ENCODE results near the gene SEC14L6.

SEC14L6 gene

DNA sequence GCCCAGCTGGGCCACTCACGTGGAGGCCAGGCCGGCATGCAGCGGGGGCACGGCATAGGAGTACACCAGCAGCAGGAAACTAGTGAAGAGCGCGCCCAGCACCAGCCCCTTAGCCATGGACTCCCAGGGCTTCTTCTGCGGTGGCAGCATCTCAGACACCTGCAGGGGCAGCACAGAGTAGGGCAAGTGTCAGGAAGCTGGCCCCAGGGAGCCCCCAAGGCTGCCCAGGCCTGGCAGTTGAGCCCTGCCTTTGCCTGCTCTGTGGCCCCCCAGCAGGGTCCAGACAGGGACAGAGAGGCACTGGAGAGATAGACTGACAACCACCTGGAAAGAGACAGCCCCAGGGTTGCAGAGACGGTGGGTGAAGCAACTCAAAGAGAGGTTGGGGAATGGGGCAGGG lies 10.7 kb upstream of the SEC14L6 start:
- DNase-seq (ENCODE audit: low read depth in 1 of 2, low spot score in 1 of 2) = no peak
- TF ChIP-seq, protein P1, sequence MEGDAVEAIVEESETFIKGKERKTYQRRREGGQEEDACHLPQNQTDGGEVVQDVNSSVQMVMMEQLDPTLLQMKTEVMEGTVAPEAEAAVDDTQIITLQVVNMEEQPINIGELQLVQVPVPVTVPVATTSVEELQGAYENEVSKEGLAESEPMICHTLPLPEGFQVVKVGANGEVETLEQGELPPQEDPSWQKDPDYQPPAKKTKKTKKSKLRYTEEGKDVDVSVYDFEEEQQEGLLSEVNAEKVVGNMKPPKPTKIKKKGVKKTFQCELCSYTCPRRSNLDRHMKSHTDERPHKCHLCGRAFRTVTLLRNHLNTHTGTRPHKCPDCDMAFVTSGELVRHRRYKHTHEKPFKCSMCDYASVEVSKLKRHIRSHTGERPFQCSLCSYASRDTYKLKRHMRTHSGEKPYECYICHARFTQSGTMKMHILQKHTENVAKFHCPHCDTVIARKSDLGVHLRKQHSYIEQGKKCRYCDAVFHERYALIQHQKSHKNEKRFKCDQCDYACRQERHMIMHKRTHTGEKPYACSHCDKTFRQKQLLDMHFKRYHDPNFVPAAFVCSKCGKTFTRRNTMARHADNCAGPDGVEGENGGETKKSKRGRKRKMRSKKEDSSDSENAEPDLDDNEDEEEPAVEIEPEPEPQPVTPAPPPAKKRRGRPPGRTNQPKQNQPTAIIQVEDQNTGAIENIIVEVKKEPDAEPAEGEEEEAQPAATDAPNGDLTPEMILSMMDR (IDR thresholded peaks at IDR 0.05; ENCODE audit: insufficient read depth, low read length) = no peak
- TF ChIP-seq POLR2AphosphoS5 (IDR thresholded peaks at IDR 0.05; ENCODE audit: low read depth) (no peak), GABPA (IDR thresholded peaks at IDR 0.05; ENCODE audit: low read depth) (no peak), SPI1 (IDR thresholded peaks at IDR 0.05; ENCODE audit: borderline replicate concordance, low read depth) (no peak)
- TF ChIP-seq, protein P2, sequence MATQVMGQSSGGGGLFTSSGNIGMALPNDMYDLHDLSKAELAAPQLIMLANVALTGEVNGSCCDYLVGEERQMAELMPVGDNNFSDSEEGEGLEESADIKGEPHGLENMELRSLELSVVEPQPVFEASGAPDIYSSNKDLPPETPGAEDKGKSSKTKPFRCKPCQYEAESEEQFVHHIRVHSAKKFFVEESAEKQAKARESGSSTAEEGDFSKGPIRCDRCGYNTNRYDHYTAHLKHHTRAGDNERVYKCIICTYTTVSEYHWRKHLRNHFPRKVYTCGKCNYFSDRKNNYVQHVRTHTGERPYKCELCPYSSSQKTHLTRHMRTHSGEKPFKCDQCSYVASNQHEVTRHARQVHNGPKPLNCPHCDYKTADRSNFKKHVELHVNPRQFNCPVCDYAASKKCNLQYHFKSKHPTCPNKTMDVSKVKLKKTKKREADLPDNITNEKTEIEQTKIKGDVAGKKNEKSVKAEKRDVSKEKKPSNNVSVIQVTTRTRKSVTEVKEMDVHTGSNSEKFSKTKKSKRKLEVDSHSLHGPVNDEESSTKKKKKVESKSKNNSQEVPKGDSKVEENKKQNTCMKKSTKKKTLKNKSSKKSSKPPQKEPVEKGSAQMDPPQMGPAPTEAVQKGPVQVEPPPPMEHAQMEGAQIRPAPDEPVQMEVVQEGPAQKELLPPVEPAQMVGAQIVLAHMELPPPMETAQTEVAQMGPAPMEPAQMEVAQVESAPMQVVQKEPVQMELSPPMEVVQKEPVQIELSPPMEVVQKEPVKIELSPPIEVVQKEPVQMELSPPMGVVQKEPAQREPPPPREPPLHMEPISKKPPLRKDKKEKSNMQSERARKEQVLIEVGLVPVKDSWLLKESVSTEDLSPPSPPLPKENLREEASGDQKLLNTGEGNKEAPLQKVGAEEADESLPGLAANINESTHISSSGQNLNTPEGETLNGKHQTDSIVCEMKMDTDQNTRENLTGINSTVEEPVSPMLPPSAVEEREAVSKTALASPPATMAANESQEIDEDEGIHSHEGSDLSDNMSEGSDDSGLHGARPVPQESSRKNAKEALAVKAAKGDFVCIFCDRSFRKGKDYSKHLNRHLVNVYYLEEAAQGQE (IDR thresholded peaks at IDR 0.05; ENCODE audit: insufficient replicate concordance, low read depth) = no peak
- no peak overlapping the region for H3K27ac ChIP-seq (replicated peaks)
- H3K4me3 ChIP-seq (replicated peaks; ENCODE audit: insufficient read depth, low read length) = no peak overlapping the region
- H3K27me3 ChIP-seq (ENCODE audit: insufficient read depth, poor library complexity, severe bottlenecking) = no peaks in the 10 kb centered on the region

DNA sequence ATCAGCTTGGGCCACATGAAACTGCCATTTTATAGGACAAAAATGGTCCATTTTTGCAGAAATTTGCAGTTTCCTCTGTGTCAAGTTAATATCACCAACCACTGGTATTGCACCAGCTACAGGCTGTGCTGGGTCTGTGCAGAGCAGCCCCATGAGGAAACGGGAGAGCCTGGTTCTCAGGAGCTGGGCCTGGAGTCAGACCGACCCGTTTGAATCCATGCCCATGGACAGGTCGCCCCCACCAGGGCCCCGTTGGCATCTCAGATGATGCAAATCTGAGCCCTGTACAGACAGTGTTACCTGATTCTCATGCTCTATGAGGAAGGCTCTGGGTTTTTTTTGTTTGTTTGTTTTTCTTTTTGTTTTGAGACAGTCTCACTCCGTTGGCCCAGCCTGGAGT lies 9.8 kb upstream of the SEC14L6 start:
- H3K27me3 ChIP-seq (ENCODE audit: insufficient read depth, poor library complexity, severe bottlenecking) = no peaks in the 10 kb centered on the region
- H3K27ac ChIP-seq (replicated peaks) = no peak overlapping the region
- TF ChIP-seq SPI1 (IDR thresholded peaks at IDR 0.05; ENCODE audit: borderline replicate concordance, low read depth) (no peak), POLR2AphosphoS5 (IDR thresholded peaks at IDR 0.05; ENCODE audit: low read depth) (no peak), GABPA (IDR thresholded peaks at IDR 0.05; ENCODE audit: low read depth) (no peak)
- TF ChIP-seq, protein P1 (IDR thresholded peaks at IDR 0.05; ENCODE audit: insufficient read depth, low read length) = no peak
- TF ChIP-seq, protein P2 (IDR thresholded peaks at IDR 0.05; ENCODE audit: insufficient replicate concordance, low read depth) = no peak
- no peak overlapping the region for H3K4me3 ChIP-seq (replicated peaks; ENCODE audit: insufficient read depth, low read length)
- DNase-seq (ENCODE audit: low read depth in 1 of 2, low spot score in 1 of 2) = no peak

DNA sequence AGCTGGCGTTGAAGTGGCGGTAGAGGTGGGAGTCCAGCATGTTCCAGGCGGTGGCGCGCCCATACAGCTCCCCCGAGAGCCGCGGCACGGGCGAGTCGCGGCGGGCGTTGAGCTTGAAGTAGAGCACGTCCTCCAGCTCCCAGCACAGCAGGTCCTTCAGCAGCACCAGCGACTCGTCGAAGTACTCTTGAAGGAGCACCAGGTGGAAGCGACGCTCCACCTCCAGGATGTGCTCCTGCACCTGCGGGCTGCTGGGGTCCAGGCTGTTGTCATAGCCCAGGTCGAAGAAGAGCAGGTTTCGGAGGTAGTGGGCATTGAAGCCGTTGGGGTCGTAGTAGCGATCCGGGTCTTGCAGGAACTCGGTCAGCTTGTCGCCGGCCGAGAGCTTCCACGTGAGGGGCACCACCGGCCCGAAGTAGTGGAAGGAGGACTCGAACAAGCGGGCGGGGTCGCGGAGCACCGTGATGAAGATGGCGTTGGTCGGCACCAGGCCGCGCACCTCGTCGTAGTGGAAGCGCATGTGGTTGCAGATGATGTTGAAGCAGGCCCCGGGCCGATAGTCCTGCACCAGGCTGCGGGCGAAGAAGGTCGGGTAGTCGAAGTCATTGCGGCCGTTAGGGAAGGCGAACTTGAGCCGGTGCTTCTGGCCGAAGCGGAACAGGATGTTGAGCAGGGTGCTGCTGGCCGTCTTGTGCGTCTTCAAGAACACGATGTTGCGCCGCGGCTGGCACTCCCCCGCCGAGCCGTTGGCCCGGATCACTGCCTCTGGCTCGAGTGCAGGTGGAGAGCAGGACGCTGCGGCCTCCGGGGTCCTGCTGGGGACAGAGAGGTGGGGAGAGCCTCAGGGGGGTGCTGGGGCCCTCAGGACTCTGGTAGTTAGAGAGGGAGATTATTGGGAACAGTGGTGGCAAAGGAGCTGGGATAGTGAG lies 9.0 kb upstream of the SEC14L6 start:
- no peak for TF ChIP-seq POLR2AphosphoS5 (IDR thresholded peaks at IDR 0.05; ENCODE audit: low read depth)
- TF ChIP-seq SPI1 (IDR thresholded peaks at IDR 0.05; ENCODE audit: borderline replicate concordance, low read depth) = no peak
- TF ChIP-seq, protein P1 (IDR thresholded peaks at IDR 0.05; ENCODE audit: insufficient read depth, low read length) = no peak
- no peak for TF ChIP-seq GABPA (IDR thresholded peaks at IDR 0.05; ENCODE audit: low read depth)
- TF ChIP-seq, protein P2 (IDR thresholded peaks at IDR 0.05; ENCODE audit: insufficient replicate concordance, low read depth) = no peak
- no peaks in the 10 kb centered on the region for H3K27me3 ChIP-seq (ENCODE audit: insufficient read depth, poor library complexity, severe bottlenecking)
- H3K4me3 ChIP-seq (replicated peaks; ENCODE audit: insufficient read depth, low read length) = no peak overlapping the region
- no peak for DNase-seq (ENCODE audit: low read depth in 1 of 2, low spot score in 1 of 2)
- H3K27ac ChIP-seq (replicated peaks) = no peak overlapping the region
